Measurements from ENCODE around the gene IFT27. TPM values are rescaled to one million over a fixed set of nuclear protein-coding genes. Genes with fewer than 3 reads are reported as not detected.

IFT27 gene
- total and polyA plus RNA-seq, 4 donors, result 18.9 to 51.1 (median 26.4) TPM

DNA sequence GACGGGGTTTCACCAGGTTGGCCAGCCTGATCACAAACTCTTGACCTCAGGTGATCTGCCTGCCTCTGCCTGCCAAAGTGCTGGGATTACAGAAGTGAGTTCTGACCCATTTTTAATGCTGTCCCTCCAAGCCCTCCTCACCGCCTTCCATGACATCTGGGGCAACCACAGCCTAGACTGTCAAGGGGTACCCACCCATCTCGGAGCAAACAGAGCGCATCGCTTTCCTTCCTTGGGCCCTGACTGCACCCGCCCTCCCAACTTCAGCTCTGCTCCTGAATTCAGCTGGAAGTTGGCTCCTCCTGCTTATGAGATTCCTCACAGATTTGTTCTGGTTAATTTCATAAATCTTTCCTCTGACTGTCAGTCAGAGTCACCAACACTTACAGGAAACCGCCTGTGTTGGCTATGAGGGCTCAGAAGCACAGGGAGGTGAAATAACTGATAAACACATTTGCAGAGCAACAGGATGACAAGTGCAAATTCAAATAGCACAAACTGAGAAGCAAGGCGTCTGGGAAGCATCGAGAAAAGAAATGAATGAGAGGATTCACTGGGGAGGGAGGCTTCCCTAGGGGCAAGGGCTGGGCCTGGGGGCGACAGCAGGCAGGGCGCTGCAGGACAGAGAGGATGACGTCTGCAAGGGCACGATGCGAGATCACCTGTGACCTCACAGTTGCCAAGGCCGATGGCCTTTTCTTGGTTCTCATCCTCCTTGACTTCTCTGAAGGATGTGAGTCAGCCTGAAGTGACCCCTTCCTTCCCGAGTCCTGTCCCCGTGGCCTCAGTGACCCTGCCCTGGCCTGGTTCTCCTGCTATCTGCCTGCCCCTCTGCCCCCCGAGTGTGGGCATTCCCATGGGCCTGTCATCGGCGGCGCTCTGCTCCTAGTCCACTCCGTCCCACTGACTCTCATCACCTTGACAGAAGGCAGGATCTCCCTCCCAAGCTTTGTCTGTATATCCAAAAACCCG lies 6.1 kb downstream of the IFT27 start:
- Histone ChIP-seq H3K27me3 (ENCODE audit: control insufficient read depth in 3 of 3, insufficient read depth in 3 of 3, low read length in 2 of 3) (no peaks in the 10 kb centered on the region), H3K9ac (ENCODE audit: insufficient read depth in 1 of 2, low read length in 2 of 2) (no peak overlapping the region), H3K4me1 (ENCODE audit: control insufficient read depth in 5 of 5, insufficient read depth in 5 of 5, low read length in 5 of 5) (peaks cover 0 to 4% (median under 1%) of the 10 kb centered on the region in 5 donors), H3K9me3 (ENCODE audit: control insufficient read depth in 4 of 4, insufficient read depth in 3 of 4, low read length in 3 of 4) (no peaks in the 10 kb centered on the region), H3K36me3 (ENCODE audit: control insufficient read depth in 4 of 4, insufficient read depth in 4 of 4, low read length in 4 of 4) (peaks cover 0 to 23% (median 10%) of the 10 kb centered on the region in 4 donors), H3K27ac (ENCODE audit: low read depth in 1 of 2, low read length in 1 of 2) (no peak overlapping the region), H3K4me3 (no peak overlapping the region)
- DNase-seq (no peak), ATAC-seq (ENCODE audit: insufficient read depth, low FRiP score) (no peak)
- 67 to 75% methylated on average over 23 of the region's 23 CpGs for WGBS, 2 donors
- TF ChIP-seq CTCF (IDR thresholded peaks at IDR 0.05; ENCODE audit: control extremely low read depth, extremely low read depth), result no peak

GRCh38 chr22:36768616-36769015 lies 7.3 kb downstream of the IFT27 start:
- Histone ChIP-seq H3K4me3 (no peak overlapping the region), H3K27me3 (ENCODE audit: control insufficient read depth in 3 of 3, insufficient read depth in 3 of 3, low read length in 2 of 3) (no peaks in the 10 kb centered on the region), H3K36me3 (ENCODE audit: control insufficient read depth in 4 of 4, insufficient read depth in 4 of 4, low read length in 4 of 4) (peaks cover 0 to 23% (median 11%) of the 10 kb centered on the region in 4 donors), H3K9ac (ENCODE audit: insufficient read depth in 1 of 2, low read length in 2 of 2) (no peak overlapping the region), H3K4me1 (ENCODE audit: control insufficient read depth in 5 of 5, insufficient read depth in 5 of 5, low read length in 5 of 5) (peaks cover 0 to 4% (median 0%) of the 10 kb centered on the region in 5 donors), H3K9me3 (ENCODE audit: control insufficient read depth in 4 of 4, insufficient read depth in 3 of 4, low read length in 3 of 4) (no peaks in the 10 kb centered on the region), H3K27ac (ENCODE audit: low read depth in 1 of 2, low read length in 1 of 2) (no peak overlapping the region)
- ATAC-seq (ENCODE audit: insufficient read depth, low FRiP score) (no peak), DNase-seq (no peak)
- no peak for TF ChIP-seq CTCF (IDR thresholded peaks at IDR 0.05; ENCODE audit: control extremely low read depth, extremely low read depth)
- WGBS, 2 donors, result 96 to 97% methylated on average over 13 of the region's 13 CpGs

GRCh38 chr22:36768141-36768540 lies 7.8 kb downstream of the IFT27 start:
- ATAC-seq (ENCODE audit: insufficient read depth, low FRiP score) (no peak), DNase-seq (no peak)
- WGBS, 2 donors, result 93 to 97% methylated on average over 5 of the region's 5 CpGs
- Histone ChIP-seq H3K27me3 (ENCODE audit: control insufficient read depth in 3 of 3, insufficient read depth in 3 of 3, low read length in 2 of 3) (no peaks in the 10 kb centered on the region), H3K36me3 (ENCODE audit: control insufficient read depth in 4 of 4, insufficient read depth in 4 of 4, low read length in 4 of 4) (peaks cover 0 to 23% (median 13%) of the 10 kb centered on the region in 4 donors), H3K4me1 (ENCODE audit: control insufficient read depth in 5 of 5, insufficient read depth in 5 of 5, low read length in 5 of 5) (peaks cover 0 to 4% (median 0%) of the 10 kb centered on the region in 5 donors), H3K27ac (ENCODE audit: low read depth in 1 of 2, low read length in 1 of 2) (no peak overlapping the region), H3K4me3 (no peak overlapping the region), H3K9me3 (ENCODE audit: control insufficient read depth in 4 of 4, insufficient read depth in 3 of 4, low read length in 3 of 4) (no peaks in the 10 kb centered on the region), H3K9ac (ENCODE audit: insufficient read depth in 1 of 2, low read length in 2 of 2) (no peak overlapping the region)
- no peak for TF ChIP-seq CTCF (IDR thresholded peaks at IDR 0.05; ENCODE audit: control extremely low read depth, extremely low read depth)
